SH-SY5Y (cell line): ENCODE measurements around the gene KCNJ3.

Source experiments
- GATA2 ChIP-seq: IDR thresholded peaks from 2 replicates; pipeline ENCODE4 v1.6.1; 2011; ENCODE audit warnings: mild to moderate bottlenecking, low read depth, low read length
- GATA3 ChIP-seq: IDR thresholded peaks from 2 replicates; pipeline ENCODE4 v1.6.1; 2011; ENCODE audit warnings: low read depth, mild to moderate bottlenecking, low read length, moderate library complexity

DNA sequence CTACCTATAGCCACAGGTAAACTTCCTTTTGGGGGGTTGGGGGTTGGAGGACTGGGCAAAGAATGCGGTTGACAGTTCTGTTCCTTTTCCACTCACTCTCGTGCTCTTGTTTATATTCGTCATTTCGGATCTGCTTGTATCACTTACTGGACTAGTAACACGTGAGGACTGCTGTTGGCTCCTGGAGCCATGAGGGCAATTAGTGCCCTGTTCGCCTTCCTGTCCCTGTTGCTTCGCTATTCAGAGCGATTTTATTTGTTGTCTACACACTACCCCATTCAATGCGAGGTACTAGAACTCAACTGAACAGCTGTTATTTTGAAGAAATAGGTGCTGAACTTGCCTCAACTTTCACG lies 1.1 kb downstream of the KCNJ3 start:
- TF ChIP-seq GATA3 = no peak
- TF ChIP-seq GATA2 = no peak
